ENCODE measurements around the gene ZGPAT.
A peak's percentile ranks its signal among the peaks of the same experiment; 100 is the strongest.

- TF ChIP-seq CTCF (IDR thresholded peaks at IDR 0.05) (no peak), POLR2AphosphoS5 (IDR thresholded peaks at IDR 0.05) (peak in 1 of 2 donors; percentile 7)
Observed at GRCh38 chr20:63690003-63690897, 17.6 kb upstream of the ZGPAT start.
